ENCODE results near the gene AMMECR1L.

DNA sequence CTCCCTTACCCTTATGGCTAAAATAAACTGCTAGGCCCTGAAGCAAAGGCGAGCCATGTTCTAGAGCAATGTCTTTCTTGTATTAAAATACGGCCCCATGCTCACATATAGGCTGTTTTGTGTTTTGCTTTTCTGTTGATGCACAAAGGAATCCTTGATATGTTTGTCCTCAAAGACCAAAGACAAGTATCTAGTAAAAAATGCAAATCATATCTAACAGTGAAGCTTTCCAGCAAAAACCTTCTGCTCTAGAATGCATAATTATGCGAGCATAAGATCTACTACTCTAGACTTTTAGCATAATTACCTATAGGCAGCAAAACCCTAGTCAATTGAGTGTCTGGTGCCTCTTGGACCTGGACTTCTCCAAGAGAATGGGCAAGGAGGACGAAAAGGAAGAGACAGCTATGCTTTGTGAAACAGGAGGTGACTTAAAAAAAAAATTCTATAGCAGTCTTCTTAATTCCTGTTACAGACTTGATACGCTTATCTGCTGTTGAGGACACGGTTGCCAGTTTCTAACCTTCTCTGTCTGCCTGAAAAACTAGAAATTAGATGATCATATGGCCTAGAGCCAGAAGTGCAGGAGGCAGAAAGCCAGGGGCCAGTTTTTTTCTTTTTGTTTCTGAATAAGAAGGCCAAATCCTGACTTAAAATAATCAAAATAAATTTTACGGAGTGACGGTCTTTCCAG lies 1.5 kb upstream of the AMMECR1L start:
- TF ChIP-seq SIN3A (IDR thresholded peaks at IDR 0.05; ENCODE audit: low read depth) (no peak), CTCF (IDR thresholded peaks at IDR 0.05 in 2 of 3, conservative IDR thresholded peaks at IDR 0.05 in 1 of 3; ENCODE audit: borderline replicate concordance in 1 of 3, insufficient read depth in 1 of 3, low read depth in 2 of 3, low read length in 2 of 3) (no peak), YY1 (IDR thresholded peaks at IDR 0.05; ENCODE audit: extremely low read depth, insufficient replicate concordance, low read depth, low read length) (no peak), SP1 (IDR thresholded peaks at IDR 0.05; ENCODE audit: low read depth) (no peak), CEBPB (IDR thresholded peaks at IDR 0.05; ENCODE audit: low read depth) (no peak)
- TF ChIP-seq, protein P1, sequence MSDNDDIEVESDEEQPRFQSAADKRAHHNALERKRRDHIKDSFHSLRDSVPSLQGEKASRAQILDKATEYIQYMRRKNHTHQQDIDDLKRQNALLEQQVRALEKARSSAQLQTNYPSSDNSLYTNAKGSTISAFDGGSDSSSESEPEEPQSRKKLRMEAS (IDR thresholded peaks at IDR 0.05) = no peak

Data from HCT116 (cell line).